ENCODE results near the gene APOL1.

APOL1 gene

GRCh38 chr22:36234213-36234612, 18.7 kb upstream of the APOL1 start:
- 87 to 100% methylated on average over 2 of the region's 2 CpGs for WGBS, 2 experiments
- Histone ChIP-seq H3K4me1 (ENCODE audit: control insufficient read depth, insufficient read depth, low read length) (peaks cover 3% of the 10 kb centered on the region), H3K27ac (ENCODE audit: insufficient read depth, low read depth, low read length, poor library complexity, severe bottlenecking) (no peak overlapping the region), H3K36me3 (ENCODE audit: control insufficient read depth, insufficient read depth, low read length) (no peaks in the 10 kb centered on the region), H3K9me3 (ENCODE audit: control insufficient read depth, low read length) (no peaks in the 10 kb centered on the region), H3K4me3 (ENCODE audit: insufficient read depth, low read depth, low read length) (no peak overlapping the region), H3K27me3 (ENCODE audit: control insufficient read depth, insufficient read depth, low read length, poor library complexity, severe bottlenecking) (no peaks in the 10 kb centered on the region)

GRCh38 chr22:36234919-36235318, 18.0 kb upstream of the APOL1 start:
- Histone ChIP-seq H3K27ac (ENCODE audit: insufficient read depth, low read depth, low read length, poor library complexity, severe bottlenecking) (no peak overlapping the region), H3K4me3 (ENCODE audit: insufficient read depth, low read depth, low read length) (no peak overlapping the region), H3K27me3 (ENCODE audit: control insufficient read depth, insufficient read depth, low read length, poor library complexity, severe bottlenecking) (no peaks in the 10 kb centered on the region), H3K36me3 (ENCODE audit: control insufficient read depth, insufficient read depth, low read length) (no peaks in the 10 kb centered on the region), H3K9me3 (ENCODE audit: control insufficient read depth, low read length) (no peaks in the 10 kb centered on the region), H3K4me1 (ENCODE audit: control insufficient read depth, insufficient read depth, low read length) (peaks cover 3% of the 10 kb centered on the region)
- 87 to 95% methylated on average over 2 of the region's 2 CpGs for WGBS, 2 experiments

- Histone ChIP-seq H3K27me3 (ENCODE audit: control insufficient read depth, insufficient read depth, low read length, poor library complexity, severe bottlenecking) (no peaks in the 10 kb centered on the region), H3K27ac (ENCODE audit: insufficient read depth, low read depth, low read length, poor library complexity, severe bottlenecking) (no peak overlapping the region), H3K4me3 (ENCODE audit: insufficient read depth, low read depth, low read length) (no peak overlapping the region), H3K9me3 (ENCODE audit: control insufficient read depth, low read length) (no peaks in the 10 kb centered on the region), H3K4me1 (ENCODE audit: control insufficient read depth, insufficient read depth, low read length) (peaks cover 3% of the 10 kb centered on the region), H3K36me3 (ENCODE audit: control insufficient read depth, insufficient read depth, low read length) (no peaks in the 10 kb centered on the region)
- WGBS, 2 experiments: 89 to 92% methylated on average over 3 of the region's 3 CpGs
Measured at GRCh38 chr22:36235585-36235984, 17.3 kb upstream of the APOL1 start.

GRCh38 chr22:36236388-36237319, 16.3 kb upstream of the APOL1 start:
- no peaks in the 10 kb centered on the region for H3K9me3 ChIP-seq (ENCODE audit: control insufficient read depth, low read length)
- no peak overlapping the region for H3K4me3 ChIP-seq (ENCODE audit: insufficient read depth, low read depth, low read length)
- H3K27ac ChIP-seq (ENCODE audit: insufficient read depth, low read depth, low read length, poor library complexity, severe bottlenecking): no peak overlapping the region
- no peaks in the 10 kb centered on the region for H3K27me3 ChIP-seq (ENCODE audit: control insufficient read depth, insufficient read depth, low read length, poor library complexity, severe bottlenecking)
- no peaks in the 10 kb centered on the region for H3K36me3 ChIP-seq (ENCODE audit: control insufficient read depth, insufficient read depth, low read length)
- H3K4me1 ChIP-seq (ENCODE audit: control insufficient read depth, insufficient read depth, low read length): peaks cover 3% of the 10 kb centered on the region
- WGBS, 2 experiments: 92 to 93% methylated on average over 14 of the region's 14 CpGs

- 93 to 94% methylated on average over 12 of the region's 12 CpGs for WGBS, 2 experiments
- H3K4me1 ChIP-seq (ENCODE audit: control insufficient read depth, insufficient read depth, low read length): peaks cover 3% of the 10 kb centered on the region
- no peaks in the 10 kb centered on the region for H3K9me3 ChIP-seq (ENCODE audit: control insufficient read depth, low read length)
- no peaks in the 10 kb centered on the region for H3K27me3 ChIP-seq (ENCODE audit: control insufficient read depth, insufficient read depth, low read length, poor library complexity, severe bottlenecking)
- H3K4me3 ChIP-seq (ENCODE audit: insufficient read depth, low read depth, low read length): no peak overlapping the region
- H3K36me3 ChIP-seq (ENCODE audit: control insufficient read depth, insufficient read depth, low read length): no peaks in the 10 kb centered on the region
- H3K27ac ChIP-seq (ENCODE audit: insufficient read depth, low read depth, low read length, poor library complexity, severe bottlenecking): no peak overlapping the region
Measured at GRCh38 chr22:36237462-36238372, 15.2 kb upstream of the APOL1 start.

GRCh38 chr22:36238373-36239149, 14.4 kb upstream of the APOL1 start:
- WGBS, 2 experiments: 80 to 84% methylated on average over 5 of the region's 5 CpGs
- no peaks in the 10 kb centered on the region for H3K27me3 ChIP-seq (ENCODE audit: control insufficient read depth, insufficient read depth, low read length, poor library complexity, severe bottlenecking)

GRCh38 chr22:36239150-36239400, 13.9 kb upstream of the APOL1 start:
- Histone ChIP-seq H3K4me3 (ENCODE audit: insufficient read depth, low read depth, low read length) (peak overlapping the region; percentile 28), H3K27ac (ENCODE audit: insufficient read depth, low read depth, low read length, poor library complexity, severe bottlenecking) (no peak overlapping the region), H3K4me1 (ENCODE audit: control insufficient read depth, insufficient read depth, low read length) (peaks cover 3% of the 10 kb centered on the region)

More at GRCh38 chr22:36238373-36239149, 14.4 kb upstream of the APOL1 start:
- H3K4me3 ChIP-seq (ENCODE audit: insufficient read depth, low read depth, low read length): peak overlapping the region; percentile 28
- no peak overlapping the region for H3K27ac ChIP-seq (ENCODE audit: insufficient read depth, low read depth, low read length, poor library complexity, severe bottlenecking)
- H3K4me1 ChIP-seq (ENCODE audit: control insufficient read depth, insufficient read depth, low read length): peaks cover 3% of the 10 kb centered on the region
- H3K9me3 ChIP-seq (ENCODE audit: control insufficient read depth, low read length): no peaks in the 10 kb centered on the region
- H3K36me3 ChIP-seq (ENCODE audit: control insufficient read depth, insufficient read depth, low read length): no peaks in the 10 kb centered on the region

GRCh38 chr22:36239401-36240171, 13.3 kb upstream of the APOL1 start, which contains the start of gene APOL2:
TSS of gene APOL2 (minus strand) at chr22:36239527. CDS start at chr22:36233162, 6,365 bp downstream.
- Histone ChIP-seq H3K36me3 (ENCODE audit: control insufficient read depth, insufficient read depth, low read length) (no peaks in the 10 kb centered on the region), H3K27me3 (ENCODE audit: control insufficient read depth, insufficient read depth, low read length, poor library complexity, severe bottlenecking) (no peaks in the 10 kb centered on the region), H3K9me3 (ENCODE audit: control insufficient read depth, low read length) (no peaks in the 10 kb centered on the region), H3K4me1 (ENCODE audit: control insufficient read depth, insufficient read depth, low read length) (peaks cover 3% of the 10 kb centered on the region), H3K27ac (ENCODE audit: insufficient read depth, low read depth, low read length, poor library complexity, severe bottlenecking) (no peak within 1 kb of the TSS), H3K4me3 (ENCODE audit: insufficient read depth, low read depth, low read length) (peak within 1 kb of the TSS; percentile 28)
- 21 to 23% methylated on average over 13 of the region's 13 CpGs for WGBS, 2 experiments

More at GRCh38 chr22:36239150-36239400, 13.9 kb upstream of the APOL1 start:
- no peaks in the 10 kb centered on the region for H3K36me3 ChIP-seq (ENCODE audit: control insufficient read depth, insufficient read depth, low read length)
- WGBS, 2 experiments: 48 to 58% methylated on average over 4 of the region's 4 CpGs
- no peaks in the 10 kb centered on the region for H3K27me3 ChIP-seq (ENCODE audit: control insufficient read depth, insufficient read depth, low read length, poor library complexity, severe bottlenecking)
- H3K9me3 ChIP-seq (ENCODE audit: control insufficient read depth, low read length): no peaks in the 10 kb centered on the region

- Histone ChIP-seq H3K36me3 (ENCODE audit: control insufficient read depth, insufficient read depth, low read length) (no peaks in the 10 kb centered on the region), H3K27ac (ENCODE audit: insufficient read depth, low read depth, low read length, poor library complexity, severe bottlenecking) (no peak overlapping the region), H3K27me3 (ENCODE audit: control insufficient read depth, insufficient read depth, low read length, poor library complexity, severe bottlenecking) (no peaks in the 10 kb centered on the region), H3K4me3 (ENCODE audit: insufficient read depth, low read depth, low read length) (no peak overlapping the region), H3K9me3 (ENCODE audit: control insufficient read depth, low read length) (no peaks in the 10 kb centered on the region), H3K4me1 (ENCODE audit: control insufficient read depth, insufficient read depth, low read length) (no peaks in the 10 kb centered on the region)
- WGBS, 2 experiments: 93 to 95% methylated on average over 5 of the region's 5 CpGs
Measured at GRCh38 chr22:36243986-36244385, 8.9 kb upstream of the APOL1 start.

All from ectodermal cell (in vitro differentiated cells).